GM08714 (cell line): ENCODE data around the gene LRGUK.
"Not testable (repeated sequence)": the region's sequence is repeated elsewhere in the genome, so short reads cannot be mapped to it uniquely, and the experiment has no call there.

Source experiments
- H3K4me3 ChIP-seq: fragments of 200-500 bp; sonication (Bioruptor generic); 2 replicates; pipeline ENCODE4 v1.5.1; 2014; ENCODE audit warnings: mild to moderate bottlenecking, low read length, inconsistent platforms
- ZNF274 ChIP-seq: IDR thresholded peaks from 2 replicates; pipeline ENCODE4 v1.6.1; 2012; ENCODE audit warnings: mild to moderate bottlenecking, low read depth, low read length

Gene LRGUK

DNA sequence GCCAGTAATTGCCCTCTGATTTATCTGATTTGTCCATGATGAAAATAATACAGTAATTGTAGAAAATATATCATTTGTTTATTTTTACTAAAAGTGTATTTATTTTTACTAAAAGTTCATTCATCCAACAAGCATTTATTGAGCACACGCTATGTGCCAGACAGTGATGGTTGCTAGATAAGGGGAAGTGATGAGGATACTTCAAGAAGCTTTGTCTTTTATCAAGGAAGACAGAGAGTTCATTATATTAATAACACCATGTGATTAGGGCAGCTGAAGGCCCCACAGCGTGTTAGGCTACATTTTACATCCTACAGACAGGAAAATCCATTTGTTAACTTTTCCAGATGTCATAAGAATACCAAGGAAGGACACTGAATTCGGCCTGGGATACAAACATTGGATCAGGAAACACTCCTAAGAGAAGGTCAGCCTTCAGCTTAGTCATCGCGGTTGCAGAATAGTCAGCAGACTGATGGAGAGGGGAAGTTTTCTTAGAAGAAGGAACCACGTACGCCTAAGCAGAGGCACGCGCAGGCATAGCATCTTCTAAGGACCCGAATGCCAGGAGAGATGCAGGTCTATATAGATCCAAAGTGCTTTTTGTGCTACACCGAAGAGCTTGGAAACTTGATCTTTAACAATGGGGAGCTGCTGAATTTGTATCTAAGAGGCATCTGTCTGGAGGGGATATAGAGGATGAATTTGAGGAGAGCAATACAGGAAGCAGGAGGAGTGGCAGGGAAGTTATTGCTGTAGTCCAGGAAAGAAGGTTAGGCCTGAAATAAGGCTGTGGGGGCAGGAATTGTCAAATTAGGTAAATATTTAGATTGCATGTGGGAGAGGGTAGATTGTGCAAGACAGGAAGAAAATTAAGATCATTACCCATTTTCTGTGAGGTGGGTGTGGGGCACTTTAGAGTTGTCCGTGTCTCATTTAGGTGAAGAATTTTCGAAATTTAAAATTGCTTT, 85.7 kb downstream of the LRGUK start:
- H3K4me3 ChIP-seq, result no peak overlapping the region
- TF ChIP-seq ZNF274, result no peak

DNA sequence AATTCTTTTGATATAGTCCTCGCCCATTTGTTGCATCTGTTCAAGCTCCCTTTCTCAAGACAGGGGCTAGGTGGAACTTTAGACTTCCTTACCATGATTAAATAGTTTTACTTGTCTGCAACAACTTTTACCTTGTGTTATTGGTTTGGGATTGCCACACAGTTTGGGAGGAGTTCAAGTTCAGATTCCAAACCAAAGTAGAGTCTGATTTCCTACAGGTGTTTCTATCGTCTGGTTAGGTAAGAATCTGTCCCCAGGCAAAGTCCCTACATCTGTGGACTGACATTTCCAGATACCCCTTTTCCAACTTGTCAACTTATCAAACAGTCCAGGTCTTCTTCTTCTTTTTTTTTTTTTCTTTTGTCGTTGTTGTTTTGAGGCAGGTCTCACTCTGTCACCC, 93.1 kb downstream of the LRGUK start:
- no peak for TF ChIP-seq ZNF274
- H3K4me3 ChIP-seq, result no peak overlapping the region

DNA sequence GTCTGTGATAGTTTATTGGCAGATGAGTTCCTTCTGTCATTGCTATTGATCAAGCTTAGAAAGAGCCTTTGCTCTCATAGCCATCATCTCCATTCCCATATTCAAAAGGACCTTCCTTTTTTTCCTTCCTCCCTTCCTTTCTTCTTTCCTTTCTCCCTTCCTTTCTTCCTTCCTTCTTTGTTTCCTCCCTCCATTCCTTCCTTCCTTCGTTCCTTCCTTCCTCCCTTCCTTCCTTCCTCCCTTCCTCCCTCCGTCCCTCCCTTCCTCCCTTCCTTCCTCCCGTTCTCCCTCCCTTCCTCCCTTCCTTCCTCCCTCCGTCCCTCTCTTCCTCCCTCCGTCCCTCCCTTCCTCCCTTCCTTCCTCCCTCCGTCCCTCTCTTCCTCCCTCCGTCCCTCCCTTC, 104.2 kb downstream of the LRGUK start:
- H3K4me3 ChIP-seq, result not testable (repeated sequence)

DNA sequence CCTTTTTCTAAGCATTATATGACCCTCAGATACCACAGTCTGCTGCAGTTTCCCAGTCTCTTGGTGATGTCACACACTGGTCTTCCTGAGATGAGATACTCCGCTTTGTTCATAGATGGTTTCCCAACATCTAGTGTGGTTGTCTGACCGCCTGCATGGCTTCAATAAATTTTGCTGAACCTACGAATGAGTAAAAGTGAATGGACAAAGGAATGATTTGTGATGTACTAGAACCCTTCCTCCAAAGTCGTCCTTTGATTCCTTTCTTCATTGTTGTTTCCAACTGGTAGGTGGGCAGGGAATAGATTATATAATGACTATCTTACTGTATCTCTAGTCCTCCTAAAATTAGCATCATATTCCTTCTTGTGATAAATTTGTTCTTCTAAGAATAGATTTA, 107.1 kb downstream of the LRGUK start:
- TF ChIP-seq ZNF274, result no peak
- H3K4me3 ChIP-seq, result no peak overlapping the region

DNA sequence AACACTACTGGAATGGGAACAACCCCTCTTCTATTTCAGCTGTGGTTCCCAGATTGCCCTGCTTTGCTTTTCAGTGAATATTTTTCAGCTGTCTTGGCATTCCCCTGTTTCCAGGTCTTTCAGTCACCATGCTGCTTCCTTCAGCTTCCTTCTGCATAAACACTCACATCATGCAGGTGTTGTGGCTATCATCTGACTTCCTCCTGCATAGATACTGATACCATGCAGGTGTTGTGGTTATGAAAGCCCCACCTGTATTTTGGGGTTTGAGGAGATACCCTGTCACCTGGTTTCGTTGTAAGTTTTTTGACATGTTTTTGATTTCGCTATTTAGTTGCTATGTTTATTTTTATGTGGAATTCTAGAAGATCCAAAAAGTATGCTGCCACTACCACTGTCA, 118.1 kb downstream of the LRGUK start:
- H3K4me3 ChIP-seq, result no peak overlapping the region
- TF ChIP-seq ZNF274, result no peak

DNA sequence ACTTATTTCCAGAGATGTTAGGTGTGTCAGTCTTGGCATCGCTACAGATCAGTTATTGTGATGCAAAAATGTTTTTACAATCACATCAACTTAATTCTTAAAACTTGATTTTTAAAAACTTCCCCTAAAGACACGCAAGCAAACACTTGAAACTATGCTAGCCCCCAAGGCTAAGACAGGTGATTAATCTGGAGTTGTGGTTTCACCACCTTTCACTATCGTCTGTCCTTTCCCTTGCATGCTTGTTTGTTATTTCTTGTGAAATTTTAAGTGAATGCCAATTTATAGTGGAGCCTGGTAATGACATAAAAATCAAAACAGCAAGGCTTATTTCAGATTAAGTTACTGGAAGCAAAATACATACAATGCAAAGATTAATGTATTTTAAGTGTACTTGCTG, 119.2 kb downstream of the LRGUK start:
- no peak overlapping the region for H3K4me3 ChIP-seq
- TF ChIP-seq ZNF274, result no peak

DNA sequence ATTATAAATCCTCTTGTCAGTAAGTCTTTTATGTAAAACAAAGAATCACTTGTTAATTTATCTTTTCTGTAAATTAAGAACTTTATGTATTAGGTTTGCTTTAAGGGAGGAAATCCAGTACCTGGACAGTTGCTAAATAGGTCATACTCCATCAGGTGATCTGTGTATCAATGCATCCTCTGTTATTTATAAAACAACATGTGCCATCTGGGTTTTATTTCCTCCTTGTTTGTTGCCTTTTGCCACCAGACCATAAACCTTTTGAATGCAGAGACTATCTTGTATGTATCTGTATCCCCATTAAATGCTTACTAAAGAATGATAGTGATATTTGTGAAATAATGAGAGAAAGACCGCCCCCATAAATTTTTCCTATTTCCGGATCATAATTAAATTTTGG, 119.6 kb downstream of the LRGUK start:
- no peak overlapping the region for H3K4me3 ChIP-seq
- TF ChIP-seq ZNF274, result no peak

DNA sequence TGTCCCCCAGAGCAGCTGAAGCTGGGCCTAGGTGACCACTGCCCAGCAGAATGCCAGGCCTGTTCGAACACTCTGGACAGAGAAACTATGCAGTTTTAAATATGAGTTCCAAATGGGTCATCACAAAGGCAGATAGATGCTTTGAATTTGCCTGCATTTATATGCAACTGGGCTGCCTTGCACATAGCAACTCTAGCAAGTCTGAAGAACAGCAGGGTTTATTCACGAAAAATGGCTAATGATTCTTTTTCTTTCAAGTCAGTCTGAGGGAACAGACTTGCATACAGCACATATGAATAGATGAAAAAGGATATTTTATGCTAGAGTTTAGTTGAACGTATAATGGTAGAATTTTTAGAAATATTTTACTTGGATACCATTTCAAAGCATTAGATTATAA, 121.1 kb downstream of the LRGUK start:
- no peak for TF ChIP-seq ZNF274
- H3K4me3 ChIP-seq, result no peak overlapping the region

DNA sequence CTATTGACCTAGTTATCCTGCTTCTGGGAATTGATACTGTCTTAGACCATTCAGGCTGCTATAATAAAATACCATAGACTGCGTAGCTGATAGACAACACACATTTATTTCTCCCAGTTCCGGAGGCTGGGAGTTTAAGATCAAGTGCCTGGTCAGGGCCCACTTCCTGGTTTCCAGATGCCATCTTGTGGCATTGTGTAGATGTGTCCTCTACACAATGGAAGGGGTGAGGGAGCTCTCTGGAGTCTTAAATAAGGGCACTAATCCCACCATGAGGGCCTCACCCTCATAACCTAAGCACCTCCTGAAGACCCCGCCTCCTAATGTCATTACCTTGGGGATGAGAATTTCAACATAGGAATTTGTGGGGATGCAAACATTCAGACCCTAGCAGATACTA, 127.2 kb downstream of the LRGUK start:
- H3K4me3 ChIP-seq, result no peak overlapping the region
- no peak for TF ChIP-seq ZNF274

DNA sequence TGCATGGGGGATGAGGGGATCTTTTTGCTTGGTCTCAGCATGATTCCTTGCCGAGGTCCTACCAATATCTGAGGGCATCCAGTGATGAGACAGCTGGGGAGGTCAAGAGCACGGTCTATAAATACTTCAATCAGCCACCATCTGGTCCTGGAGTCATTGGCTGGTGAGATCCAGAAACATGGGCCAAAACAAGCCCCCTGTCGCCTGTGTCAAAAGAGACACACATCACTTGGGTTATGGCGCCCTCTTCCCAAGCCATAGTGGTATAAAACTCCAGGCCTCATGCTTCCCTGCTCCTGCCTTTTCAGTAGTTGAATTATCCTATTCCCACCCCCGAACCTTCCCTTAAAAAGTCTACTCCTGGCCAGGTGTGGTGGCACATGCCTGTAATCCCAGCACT, 128.7 kb downstream of the LRGUK start:
- H3K4me3 ChIP-seq, result no peak overlapping the region
- no peak for TF ChIP-seq ZNF274

DNA sequence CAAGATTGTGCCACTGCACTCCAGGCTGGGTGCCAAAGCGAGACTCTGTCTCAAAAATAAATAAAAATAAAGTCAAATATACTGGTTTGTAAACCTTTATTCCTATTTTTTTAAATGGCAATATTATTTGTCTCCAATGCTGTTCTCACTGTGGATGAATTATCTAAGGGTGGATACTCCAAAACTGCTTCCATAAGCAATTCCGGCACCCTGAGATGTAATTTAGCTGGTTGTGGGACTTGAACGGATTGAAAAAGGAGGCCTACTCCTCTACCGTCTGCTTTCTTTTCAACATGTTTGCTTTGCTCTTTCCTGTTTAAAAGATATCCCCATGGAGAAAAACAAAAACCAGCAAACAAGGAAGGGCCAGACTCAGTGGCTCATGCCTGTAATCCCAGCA, 135.2 kb downstream of the LRGUK start:
- TF ChIP-seq ZNF274, result no peak
- H3K4me3 ChIP-seq, result no peak overlapping the region

DNA sequence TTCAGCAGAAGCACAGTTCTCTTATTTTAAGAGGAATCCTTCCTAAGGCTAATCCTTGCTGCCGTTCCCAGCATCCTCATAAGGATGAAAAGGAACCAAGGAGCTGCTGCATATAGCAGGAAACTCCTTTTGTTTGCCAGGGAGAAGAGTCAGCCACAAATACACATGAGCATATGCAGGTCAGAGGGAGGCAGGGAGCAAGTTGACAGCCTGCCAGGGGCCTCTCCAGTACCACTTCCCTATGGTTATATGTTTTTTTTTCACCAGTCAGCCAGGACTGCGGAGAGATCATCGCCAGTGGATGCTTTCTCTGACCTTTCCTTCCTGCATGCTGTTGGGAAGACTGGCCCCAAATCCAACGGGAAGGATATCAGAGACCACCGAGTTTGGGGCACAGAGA, 149.8 kb downstream of the LRGUK start:
- no peak overlapping the region for H3K4me3 ChIP-seq
- TF ChIP-seq ZNF274, result no peak

DNA sequence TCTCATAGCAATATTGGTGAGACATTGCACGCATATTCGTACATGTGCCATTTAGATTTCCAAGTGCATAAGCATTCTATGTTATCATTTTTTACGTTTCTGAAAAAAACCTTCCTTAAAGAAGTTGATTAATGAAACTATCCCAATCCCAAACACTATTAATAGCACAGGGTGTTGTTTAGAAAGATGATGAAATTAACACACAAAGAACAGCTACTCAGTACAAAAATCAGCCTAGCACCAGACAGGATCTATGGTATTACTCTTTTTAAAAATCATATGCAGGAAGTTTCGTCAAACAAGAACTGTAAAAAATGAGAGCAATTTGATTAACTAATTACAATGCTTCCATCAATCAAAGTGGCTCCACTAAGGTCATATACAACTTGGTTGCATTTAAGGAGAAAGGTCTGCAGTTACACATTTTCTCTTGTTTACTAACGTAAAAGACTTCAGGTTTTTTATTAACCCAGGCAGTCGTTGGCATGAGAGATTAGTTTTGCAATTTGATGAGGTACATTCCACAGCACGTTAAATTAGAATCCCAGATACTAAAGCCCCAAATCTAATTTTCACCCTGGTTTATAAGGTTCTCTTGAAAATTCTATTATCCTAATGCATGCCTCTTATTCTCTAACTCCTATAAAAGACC, 151.5 kb downstream of the LRGUK start:
- H3K4me3 ChIP-seq, result no peak overlapping the region
- TF ChIP-seq ZNF274, result no peak

DNA sequence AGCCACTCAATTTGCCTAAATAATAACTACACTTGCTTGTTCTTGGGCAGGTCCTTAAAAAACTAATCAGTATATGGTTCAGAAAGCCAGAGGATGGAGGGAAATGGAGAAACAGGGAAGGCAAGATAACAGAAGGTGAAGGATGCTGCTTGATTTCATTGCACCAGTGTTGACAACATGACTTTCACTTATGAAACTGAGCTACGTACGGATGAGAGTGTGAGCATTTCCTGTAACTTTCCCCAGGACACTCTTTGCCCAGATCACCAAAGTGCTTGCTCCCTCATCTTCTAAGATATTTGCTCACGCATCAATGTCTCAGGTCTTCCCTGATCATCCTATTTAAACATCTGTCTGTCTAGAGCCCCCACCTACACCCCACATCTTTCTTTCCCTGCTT, 152.2 kb downstream of the LRGUK start:
- no peak overlapping the region for H3K4me3 ChIP-seq
- no peak for TF ChIP-seq ZNF274

DNA sequence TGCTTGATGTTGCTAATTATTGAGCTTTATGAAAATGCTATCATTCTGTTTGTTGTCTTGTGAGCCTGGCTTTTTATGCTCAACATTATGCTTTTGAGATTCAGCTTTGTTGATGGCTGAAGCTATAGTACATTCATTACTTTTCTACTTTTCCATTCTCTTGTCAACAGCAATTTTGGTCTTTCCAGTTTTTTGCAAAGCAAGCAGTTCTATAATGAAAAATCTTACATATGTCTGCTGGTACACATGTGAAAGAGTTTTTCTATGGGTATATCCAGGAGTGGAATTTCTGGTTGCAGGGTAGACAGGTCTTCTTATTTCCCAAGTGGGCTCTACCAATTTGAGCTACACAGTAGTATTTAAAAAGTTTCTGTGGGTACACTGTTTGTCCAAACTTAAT, 152.8 kb downstream of the LRGUK start:
- no peak for TF ChIP-seq ZNF274

More for the DNA sequence above, 152.8 kb downstream of the LRGUK start:
- no peak overlapping the region for H3K4me3 ChIP-seq
